Activated B cell treated with CpG ODN at 0.5 μM for 24 hours (primary cell): ENCODE measurements around the gene CTBP2. TPM values are rescaled to one million over a fixed set of nuclear protein-coding genes. Genes with fewer than 3 reads are reported as not detected.

Experiments
- ATAC-seq: fragments of 200-7000 bp; cut with Tn5 transposase; one replicate; pipeline ENCODE4 v1.10.0; 2021; ENCODE audit warnings: low read depth, mild to moderate bottlenecking, moderate library complexity
- CTCF ChIA-PET: fragments of 350-600 bp; sonication (Branson Sonifier 250); formaldehyde crosslinking; loops from one replicate; lab custom pipeline; 2021; ENCODE audit warnings: antibody characterized with exemption; lab: Charles Lee
- POLR2A ChIA-PET: fragments of 350-600 bp; sonication (Branson Sonifier 250); formaldehyde crosslinking; loops from one replicate; lab custom pipeline; 2021; ENCODE audit warnings: antibody characterized with exemption; lab: Charles Lee
- DNase-seq: peaks from one replicate; pipeline ENCODE4 v3.0.0; 2022
- H3K27ac Mint-ChIP-seq: one replicate; pipeline ENCODE4 v1.8.0; 2020; ENCODE audit warnings: mixed read lengths
- H3K27me3 Mint-ChIP-seq: one replicate; pipeline ENCODE4 v1.8.0; 2021; ENCODE audit warnings: mixed read lengths
- H3K36me3 Mint-ChIP-seq: one replicate; pipeline ENCODE4 v1.8.0; 2021; ENCODE audit warnings: low read depth, mixed read lengths
- H3K4me1 Mint-ChIP-seq: one replicate; pipeline ENCODE4 v1.8.0; 2021; ENCODE audit warnings: mixed read lengths
- H3K4me3 Mint-ChIP-seq: one replicate; pipeline ENCODE4 v1.8.0; 2020; ENCODE audit warnings: mild to moderate bottlenecking, mixed read lengths
- H3K9me3 Mint-ChIP-seq: one replicate; pipeline ENCODE4 v1.8.0; 2020; ENCODE audit warnings: mixed read lengths
- CTCF ChIP-seq: fragments of 200-600 bp; IDR thresholded peaks from one replicate; pipeline ENCODE4 v1.8.0; 2022; ENCODE audit warnings: antibody characterized with exemption, mild to moderate bottlenecking
- intact Hi-C: fragments of 100-400 bp; cut with micrococcal nuclease; formaldehyde crosslinking; loops from one replicate; pipeline ENCODE4 v1.15.1; 2024
- total RNA-seq: library from RNA; stranded (reverse); gene quantifications from 2 replicates; pipeline ENCODE4 v1.2.3, GENCODE V29; 2022

Gene CTBP2
- total RNA-seq, 1 donor from 2014 or later = 0.42 TPM

DNA sequence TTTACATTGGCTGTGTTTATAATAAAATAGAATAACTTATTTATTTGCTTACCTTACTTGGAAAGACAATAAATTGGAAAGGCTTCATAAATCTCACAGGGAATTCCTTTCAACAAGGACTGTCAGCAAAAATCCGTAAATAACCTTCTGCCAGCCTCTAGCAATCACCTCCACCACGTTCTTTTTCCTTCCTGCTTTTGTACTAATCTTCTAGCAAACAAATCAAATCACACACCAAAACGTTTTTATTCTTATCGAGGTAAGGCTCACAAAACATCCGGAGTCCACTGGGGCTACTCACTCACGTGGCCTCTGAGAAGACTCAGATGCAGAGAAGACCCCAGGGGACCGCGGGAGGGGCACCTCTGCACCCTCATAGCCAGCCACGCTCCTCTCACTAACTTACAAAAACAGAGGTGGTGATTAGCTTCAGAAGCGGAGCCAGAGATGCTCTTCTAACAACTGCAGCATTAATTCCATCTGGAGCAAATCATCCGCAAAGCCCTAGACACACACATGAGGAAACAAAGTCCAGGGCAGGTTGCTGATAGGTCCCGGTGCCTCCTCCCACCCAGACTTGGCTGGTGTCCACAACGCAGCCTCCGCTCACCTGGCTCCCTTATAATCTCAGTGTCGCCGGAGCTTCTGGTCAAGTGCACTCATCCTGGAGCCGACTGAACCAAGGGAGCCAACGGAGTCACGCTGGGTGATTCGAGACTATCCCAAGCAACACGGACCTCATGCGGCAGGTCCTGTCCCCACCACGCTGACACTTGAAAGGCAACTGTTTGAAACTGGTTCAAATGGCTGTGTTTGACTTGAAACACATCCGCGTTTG lies 22.5 kb downstream of the CTBP2 start:
- CTCF ChIA-PET = no interaction called here
- POLR2A ChIA-PET = no interaction called here
- peaks cover 18% of the 10 kb centered on the region for H3K27me3 Mint-ChIP-seq
- no peak for TF ChIP-seq CTCF
- no peak overlapping the region for H3K27ac Mint-ChIP-seq
- DNase-seq (no peak), ATAC-seq (no peak)
- H3K4me1 Mint-ChIP-seq = no peaks in the 10 kb centered on the region
- no peaks in the 10 kb centered on the region for H3K9me3 Mint-ChIP-seq
- intact Hi-C loops = no loop called here
- H3K4me3 Mint-ChIP-seq = no peak overlapping the region
- no peaks in the 10 kb centered on the region for H3K36me3 Mint-ChIP-seq

- Mint-ChIP-seq H3K9me3 (peaks cover 3% of the 10 kb centered on the region), H3K27ac (no peak overlapping the region), H3K4me3 (no peak overlapping the region), H3K27me3 (peaks cover 7% of the 10 kb centered on the region), H3K4me1 (no peaks in the 10 kb centered on the region), H3K36me3 (no peaks in the 10 kb centered on the region)
- no peak for DNase-seq
- ChIA-PET CTCF (no interaction called here), POLR2A (no interaction called here)
- no peak for TF ChIP-seq CTCF
- intact Hi-C loops = no loop called here
- ATAC-seq = no peak
Observed at GRCh38 chr10:125136087-125136486, 24.3 kb downstream of the CTBP2 start.

GRCh38 chr10:125135771-125136035 lies 24.7 kb downstream of the CTBP2 start:
- H3K27ac Mint-ChIP-seq = no peak overlapping the region
- DNase-seq (no peak), ATAC-seq (no peak)
- H3K4me3 Mint-ChIP-seq = no peak overlapping the region
- intact Hi-C loops = no loop called here
- no peaks in the 10 kb centered on the region for H3K4me1 Mint-ChIP-seq
- H3K36me3 Mint-ChIP-seq = no peaks in the 10 kb centered on the region
- no peak for TF ChIP-seq CTCF
- POLR2A ChIA-PET = no interaction called here
- H3K27me3 Mint-ChIP-seq = peaks cover 10% of the 10 kb centered on the region
- peaks cover 3% of the 10 kb centered on the region for H3K9me3 Mint-ChIP-seq
- CTCF ChIA-PET = no interaction called here

GRCh38 chr10:125134916-125135770 lies 25.2 kb downstream of the CTBP2 start:
- no peak for TF ChIP-seq CTCF
- CTCF ChIA-PET = no interaction called here
- H3K27ac Mint-ChIP-seq = no peak overlapping the region

GRCh38 chr10:125134483-125134848 lies 25.9 kb downstream of the CTBP2 start:
- POLR2A ChIA-PET = no interaction called here
- peaks cover 13% of the 10 kb centered on the region for H3K27me3 Mint-ChIP-seq
- intact Hi-C loops = no loop called here

More at GRCh38 chr10:125134916-125135770, 25.2 kb downstream of the CTBP2 start:
- ATAC-seq (no peak), DNase-seq (no peak)
- peaks cover 3% of the 10 kb centered on the region for H3K9me3 Mint-ChIP-seq
- intact Hi-C loops = no loop called here
- POLR2A ChIA-PET = no interaction called here
- H3K4me1 Mint-ChIP-seq = no peaks in the 10 kb centered on the region
- H3K36me3 Mint-ChIP-seq = no peaks in the 10 kb centered on the region
- no peak overlapping the region for H3K4me3 Mint-ChIP-seq
- H3K27me3 Mint-ChIP-seq = peaks cover 13% of the 10 kb centered on the region

More at GRCh38 chr10:125134483-125134848, 25.9 kb downstream of the CTBP2 start:
- Mint-ChIP-seq H3K36me3 (no peaks in the 10 kb centered on the region), H3K9me3 (peaks cover 3% of the 10 kb centered on the region), H3K4me3 (no peak overlapping the region), H3K4me1 (no peaks in the 10 kb centered on the region), H3K27ac (no peak overlapping the region)
- CTCF ChIA-PET = no interaction called here
- ATAC-seq (no peak), DNase-seq (no peak)
- no peak for TF ChIP-seq CTCF
